SKM-1 treated with dmso at 0.1 percent for 144 hours (cell line): ENCODE measurements around the gene PI4KB.

Experiments
- DNase-seq: peaks from one replicate; lab custom pipeline; 2025; ENCODE audit not compliant: unreplicated experiment; lab: John Stamatoyannopoulos, UW

Gene PI4KB

GRCh38 chr1:151346769-151347522, 19.7 kb upstream of the PI4KB start, which contains the start of gene RFX5:
Gene RFX5 (minus strand): TSS chr1:151347252. CDS start chr1:151346320, 932 bp downstream.
- peak; percentile 100 for DNase-seq

GRCh38 chr1:151346082-151346768, 19.0 kb upstream of the PI4KB start:
- no peak for DNase-seq

- no peak for DNase-seq
Observed at GRCh38 chr1:151344291-151344690, 17.1 kb upstream of the PI4KB start.

GRCh38 chr1:151343587-151343986, 16.4 kb upstream of the PI4KB start:
- no peak for DNase-seq

- no peak for DNase-seq
Observed at GRCh38 chr1:151342569-151342968, 15.4 kb upstream of the PI4KB start.

GRCh38 chr1:151342021-151342420, 14.8 kb upstream of the PI4KB start:
- no peak for DNase-seq

GRCh38 chr1:151340870-151341754, 13.9 kb upstream of the PI4KB start:
- peak; percentile 94 for DNase-seq

- no peak for DNase-seq
Observed at GRCh38 chr1:151336556-151336955, 9.3 kb upstream of the PI4KB start.

- no peak for DNase-seq
Observed at GRCh38 chr1:151334822-151335221, 7.6 kb upstream of the PI4KB start.

- DNase-seq = no peak
Observed at GRCh38 chr1:151327903-151328674, 873 bp upstream of the PI4KB start.

- DNase-seq = peak; percentile 83
Observed at GRCh38 chr1:151326619-151327222, 495 bp downstream of the PI4KB start.

GRCh38 chr1:151325646-151326429, 1.4 kb downstream of the PI4KB start:
- no peak for DNase-seq

- DNase-seq = no peak
Observed at GRCh38 chr1:151325231-151325630, 2.0 kb downstream of the PI4KB start.

- no peak for DNase-seq
Observed at GRCh38 chr1:151324390-151324930, 2.8 kb downstream of the PI4KB start.

GRCh38 chr1:151318975-151319374, 8.2 kb downstream of the PI4KB start:
- DNase-seq = no peak

- no peak for DNase-seq
Observed at GRCh38 chr1:151315565-151316235, 11.5 kb downstream of the PI4KB start.

GRCh38 chr1:151314137-151314875, 12.9 kb downstream of the PI4KB start:
- DNase-seq = no peak

- DNase-seq = no peak
Observed at GRCh38 chr1:151313501-151313900, 13.7 kb downstream of the PI4KB start.
